ENCODE results near the gene GRIK1.

The GRIK1 gene

GRCh38 chr21:29726044-29726443 is 213.8 kb downstream of the GRIK1 start:
- no peak overlapping the region for H3K27ac ChIP-seq
- no peak for TF ChIP-seq ZFX (IDR thresholded peaks at IDR 0.05)
- TF ChIP-seq CTCF (conservative IDR thresholded peaks at IDR 0.05): no peak

GRCh38 chr21:29725025-29725736 is 214.6 kb downstream of the GRIK1 start:
- TF ChIP-seq ZFX (IDR thresholded peaks at IDR 0.05) (no peak), CTCF (conservative IDR thresholded peaks at IDR 0.05) (no peak)
- H3K27ac ChIP-seq: no peak overlapping the region

- TF ChIP-seq ZFX (IDR thresholded peaks at IDR 0.05) (no peak), CTCF (conservative IDR thresholded peaks at IDR 0.05) (no peak)
- no peak overlapping the region for H3K27ac ChIP-seq
Measured at GRCh38 chr21:29721964-29722363, 217.8 kb downstream of the GRIK1 start.

- TF ChIP-seq CTCF (conservative IDR thresholded peaks at IDR 0.05): no peak
- TF ChIP-seq ZFX (IDR thresholded peaks at IDR 0.05): no peak
- H3K27ac ChIP-seq: no peak overlapping the region
Measured at GRCh38 chr21:29721221-29721620, 218.6 kb downstream of the GRIK1 start.

- H3K27ac ChIP-seq: no peak overlapping the region
- TF ChIP-seq ZFX (IDR thresholded peaks at IDR 0.05): no peak
- no peak for TF ChIP-seq CTCF (conservative IDR thresholded peaks at IDR 0.05)
Measured at GRCh38 chr21:29719521-29719920, 220.3 kb downstream of the GRIK1 start.

- TF ChIP-seq CTCF (conservative IDR thresholded peaks at IDR 0.05) (no peak), ZFX (IDR thresholded peaks at IDR 0.05) (no peak)
- H3K27ac ChIP-seq: no peak overlapping the region
Measured at GRCh38 chr21:29718081-29718815, 221.5 kb downstream of the GRIK1 start.

GRCh38 chr21:29717659-29718058 is 222.1 kb downstream of the GRIK1 start:
- no peak overlapping the region for H3K27ac ChIP-seq
- no peak for TF ChIP-seq ZFX (IDR thresholded peaks at IDR 0.05)
- no peak for TF ChIP-seq CTCF (conservative IDR thresholded peaks at IDR 0.05)

Measured in C4-2B (cell line).